CD4-positive, alpha-beta T cell treated with Interleukin-15 for 4 hours (primary cell): ENCODE data around the gene IL36G.

Experiments
- DNase-seq: peaks from one replicate; pipeline ENCODE4 v3.0.0-alpha.2; 2020; ENCODE audit warnings: low spot score

Gene IL36G

DNA sequence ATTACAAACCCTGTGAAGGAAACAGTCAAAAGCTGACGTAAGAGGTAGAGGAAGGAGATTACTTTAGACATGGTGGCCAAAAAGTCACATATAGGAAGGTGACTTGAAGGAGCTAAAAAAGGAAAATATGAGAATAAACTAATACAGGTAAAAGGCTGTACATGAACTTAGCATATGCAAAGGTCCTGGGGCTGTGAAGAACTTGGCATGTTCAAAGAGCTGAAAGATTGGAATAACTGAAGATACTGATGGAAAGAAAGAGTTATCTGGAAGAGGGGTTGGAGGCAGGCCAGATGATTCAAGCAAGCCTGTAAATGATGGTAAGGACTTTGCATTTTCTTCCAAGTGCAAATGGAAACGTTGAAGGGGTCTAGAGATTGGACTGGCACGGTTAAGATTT, 40.7 kb downstream of the IL36G start:
- DNase-seq, result no peak

DNA sequence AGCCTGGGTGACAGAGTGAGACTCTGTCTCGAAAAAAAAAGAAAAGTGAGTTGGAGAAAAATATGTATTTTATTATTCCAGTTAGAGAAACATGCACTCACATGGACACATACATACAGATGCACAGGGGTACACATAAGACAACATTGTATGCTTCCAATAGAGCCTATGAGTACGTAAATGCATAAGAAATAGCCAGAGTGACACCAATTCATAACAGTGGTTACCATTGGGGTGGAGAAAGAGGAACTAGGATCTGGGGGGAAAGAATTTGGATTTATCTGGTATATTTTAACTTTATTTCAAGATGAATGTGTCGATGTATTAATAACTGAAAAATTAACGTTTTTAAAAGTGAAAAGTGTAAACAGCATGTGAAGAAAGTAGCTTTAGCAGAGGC, 43.5 kb downstream of the IL36G start:
- DNase-seq, result no peak

DNA sequence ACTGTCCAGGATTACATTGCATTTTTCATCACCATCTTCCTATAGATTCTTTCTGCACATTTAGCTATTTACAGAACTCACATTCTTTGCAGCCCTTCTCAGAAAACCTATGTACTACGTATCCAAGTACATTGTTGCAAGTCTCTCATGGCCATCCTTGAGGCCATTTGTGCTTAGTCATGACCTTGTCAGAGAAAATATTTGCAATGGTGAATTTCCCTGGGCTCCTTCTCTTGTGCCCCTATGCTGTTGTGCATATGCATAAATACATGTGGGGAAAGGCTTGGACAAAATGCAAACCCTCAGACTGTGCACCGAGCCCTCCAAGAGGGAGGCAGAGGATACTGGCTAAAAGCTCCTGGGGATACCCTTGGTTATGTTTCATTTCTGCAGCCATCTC, 47.0 kb downstream of the IL36G start:
- no peak for DNase-seq

DNA sequence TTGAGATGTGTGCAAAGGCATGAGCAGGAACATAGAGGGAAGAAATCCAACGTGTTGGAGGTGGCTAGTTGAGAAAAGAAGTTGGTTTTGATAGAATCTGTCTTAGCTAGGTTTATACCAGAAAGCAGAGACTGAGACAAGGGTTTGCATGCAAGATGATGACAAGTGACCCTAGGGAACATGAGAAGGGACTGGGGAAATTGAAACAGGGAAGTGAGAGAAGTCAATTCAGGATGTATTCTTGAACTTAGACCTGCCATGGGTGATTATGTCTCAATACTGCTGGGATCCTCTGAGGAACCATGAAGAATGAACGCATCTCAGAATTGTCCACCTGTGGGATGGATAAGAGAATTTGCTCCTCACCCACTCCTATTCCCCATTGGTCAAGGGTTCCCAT, 47.9 kb downstream of the IL36G start:
- no peak for DNase-seq

DNA sequence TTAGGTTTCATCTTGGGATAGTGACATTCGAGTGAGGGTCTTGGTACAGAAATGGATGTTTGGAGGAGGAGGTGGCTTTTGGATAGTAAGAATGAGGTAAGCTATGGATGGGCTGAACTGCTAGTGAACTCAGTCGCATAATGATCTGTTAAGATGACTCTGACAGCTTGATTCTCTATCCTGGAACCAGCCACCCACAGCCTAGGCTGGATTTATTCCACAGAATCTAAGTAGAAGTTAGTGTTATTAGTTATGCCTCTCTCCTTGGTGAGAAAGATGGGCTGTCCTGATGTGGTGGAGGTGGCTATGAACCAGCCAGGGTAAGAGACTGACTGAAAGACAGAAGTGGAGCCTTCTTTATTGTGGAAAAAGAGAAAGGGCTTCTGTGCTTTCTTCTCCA, 49.9 kb downstream of the IL36G start:
- DNase-seq, result no peak

DNA sequence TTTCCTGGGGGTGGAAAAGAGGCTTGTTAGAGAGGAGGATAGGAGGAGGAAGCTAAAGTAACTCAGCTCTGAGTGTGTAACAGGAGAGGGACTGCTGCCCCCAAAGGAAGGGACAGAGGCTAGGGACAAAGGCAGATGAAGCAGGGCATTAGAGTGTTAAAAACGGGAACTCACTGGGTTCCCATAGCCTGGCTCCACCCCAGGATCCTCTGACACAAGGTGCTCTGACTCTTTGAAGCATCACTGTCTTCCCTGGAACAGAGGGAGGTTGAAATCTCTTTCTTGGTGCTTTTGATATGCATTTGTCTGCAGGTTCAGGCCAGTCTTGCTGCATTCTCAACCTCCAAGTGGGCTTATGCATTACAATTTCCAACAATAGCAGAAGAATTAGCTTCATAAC, 50.3 kb downstream of the IL36G start:
- no peak for DNase-seq

DNA sequence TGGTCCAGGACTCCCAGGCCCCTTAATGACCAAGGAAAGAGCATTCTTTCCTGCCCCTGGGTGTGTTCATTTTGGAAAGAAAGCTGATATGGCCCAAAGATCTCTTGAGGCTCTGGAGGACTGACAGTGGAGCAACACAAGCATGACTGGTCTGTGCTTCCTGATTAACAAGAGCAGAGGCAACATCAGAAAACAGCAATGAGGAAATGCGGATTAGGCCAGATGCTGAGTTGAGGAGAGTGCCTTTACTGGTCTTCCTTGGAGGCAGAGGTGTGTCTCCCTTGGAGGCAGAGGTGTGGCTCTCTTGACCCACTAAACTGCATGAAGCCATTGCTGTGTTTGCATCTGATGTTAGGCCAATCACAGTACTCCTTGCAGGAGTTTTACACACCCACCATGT, 54.9 kb downstream of the IL36G start:
- no peak for DNase-seq

DNA sequence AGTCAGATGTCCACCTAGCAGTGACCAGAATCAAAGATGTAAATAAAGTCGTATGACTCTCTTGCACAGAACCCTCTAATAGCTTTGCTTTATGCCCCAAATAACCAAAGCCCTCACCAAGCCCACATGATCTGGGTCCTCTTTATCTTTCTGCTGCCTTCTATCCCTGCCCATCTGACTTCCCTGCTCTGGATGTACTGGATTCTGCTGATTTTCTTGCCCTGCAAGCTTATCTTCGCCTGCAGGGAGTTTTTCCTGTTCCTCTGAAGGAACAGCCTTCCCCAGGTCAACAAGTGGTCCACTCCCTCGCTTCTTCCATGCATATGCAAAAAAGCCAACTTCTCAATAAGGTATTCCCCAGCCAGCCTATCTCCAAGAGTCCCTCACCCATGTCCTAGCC, 56.2 kb downstream of the IL36G start:
- no peak for DNase-seq
